Measurements from ENCODE around the gene ZNF195. TPM values are rescaled to one million over a fixed set of nuclear protein-coding genes. Genes with fewer than 3 reads are reported as not detected.
"Not testable (repeated sequence)": the region's sequence is repeated elsewhere in the genome, so short reads cannot be mapped to it uniquely, and the experiment has no call there.

The ZNF195 gene
- 10 to 100 TPM; 19.6 to 26.4 TPM for total RNA-seq
- 10 to 100 TPM; 31.9 to 37.0 (median 34.7) TPM for polyA plus RNA-seq (ENCODE audit: insufficient read length in 6 of 6)
- long read RNA-seq, donor 1, transcript ZNF195-204 (4 exons, 2,970 nt) = major isoform, 10 of 12 reads
- long read RNA-seq, donor 1, partial matches to known transcripts = 0 of 12 reads
- long read RNA-seq, donor 1, other reads (novel, unspliced or antisense) = 0 of 12 reads
- long read RNA-seq, donor 2, transcript ZNF195-204 (4 exons, 2,970 nt) = major isoform, 8 of 14 reads
- long read RNA-seq, donor 2, partial matches to known transcripts = 0 of 14 reads
- long read RNA-seq, donor 2, other reads (novel, unspliced or antisense) = 0 of 14 reads
- long read RNA-seq, donor 3, transcript ZNF195-204 (4 exons, 2,970 nt) = major isoform, 5 of 10 reads
- long read RNA-seq, donor 3, partial matches to known transcripts = 0 of 10 reads
- long read RNA-seq, donor 3, other reads (novel, unspliced or antisense) = 0 of 10 reads
- long read RNA-seq, donor 4, partial matches to known transcripts = 2 of 10 reads
- long read RNA-seq, donor 4, other reads (novel, unspliced or antisense) = 4 of 10 reads
- long read RNA-seq, donor 5, transcript ZNF195-201 (5 exons, 2,021 nt) = minor isoform, 5 of 18 reads
- long read RNA-seq, donor 5, transcript ZNF195-204 (4 exons, 2,970 nt) = major isoform, 6 of 18 reads
- long read RNA-seq, donor 5, partial matches to known transcripts = 6 of 18 reads
- long read RNA-seq, donor 5, other reads (novel, unspliced or antisense) = 0 of 18 reads
- long read RNA-seq, donor 6, transcript ZNF195-204 (4 exons, 2,970 nt) = major isoform, 6 of 6 reads
- long read RNA-seq, donor 6, partial matches to known transcripts = 0 of 6 reads
- long read RNA-seq, donor 6, other reads (novel, unspliced or antisense) = 0 of 6 reads
- long read RNA-seq, donor 7, transcript ZNF195-204 (4 exons, 2,970 nt) = major isoform, 6 of 7 reads
- long read RNA-seq, donor 7, partial matches to known transcripts = 0 of 7 reads
- long read RNA-seq, donor 7, other reads (novel, unspliced or antisense) = 0 of 7 reads
- long read RNA-seq, donor 8, partial matches to known transcripts = 9 of 14 reads
- long read RNA-seq, donor 8, other reads (novel, unspliced or antisense) = 0 of 14 reads
- long read RNA-seq, donor 9 = 0 reads
- long read RNA-seq, donor 10, partial matches to known transcripts = 0 of 3 reads
- long read RNA-seq, donor 10, other reads (novel, unspliced or antisense) = 1 of 3 reads
- long read RNA-seq, donor 11, transcript ZNF195-204 (4 exons, 2,970 nt) = major isoform, 6 of 10 reads
- long read RNA-seq, donor 11, partial matches to known transcripts = 0 of 10 reads
- long read RNA-seq, donor 11, other reads (novel, unspliced or antisense) = 0 of 10 reads
- long read RNA-seq, donor 12, partial matches to known transcripts = 10 of 12 reads
- long read RNA-seq, donor 12, other reads (novel, unspliced or antisense) = 0 of 12 reads

GRCh38 chr11:3378426-3379423 lies at the start of gene ZNF195:
Gene ZNF195, minus strand, starts transcription at chr11:3379146. Its CDS starts 106 bp downstream, at chr11:3379040.
- Histone ChIP-seq H3K9me3 (no peaks in the 10 kb centered on the region), H3K4me1 (peaks cover 0 to 30% of the 10 kb centered on the region in 2 donors), H3K27ac (peak within 1 kb of the TSS; percentile 81 to 87), H3K27me3 (no peaks in the 10 kb centered on the region), H3K36me3 (peaks cover 0 to 20% of the 10 kb centered on the region in 2 donors), H3K4me3 (peak within 1 kb of the TSS; percentile 84 to 94)
- intact Hi-C loops (cut with DNase I) = no loop called here
- no peak for TF ChIP-seq CTCF (IDR thresholded peaks at IDR 0.05)
- ATAC-seq (peak; percentile 100), DNase-seq (peak; percentile 88 to 97 (median 96))

- ATAC-seq; H3K27ac ChIP-seq; H3K9me3 ChIP-seq; intact Hi-C loops (cut with DNase I); H3K27me3 ChIP-seq; H3K4me3 ChIP-seq; H3K4me1 ChIP-seq; H3K36me3 ChIP-seq; DNase-seq: not testable (repeated sequence)
These were observed 49.1 kb upstream of the ZNF195 start for GRCh38 chr11:3428076-3428475.

- intact Hi-C loops (cut with DNase I); H3K27me3 ChIP-seq; H3K9me3 ChIP-seq; H3K4me1 ChIP-seq; H3K36me3 ChIP-seq; H3K27ac ChIP-seq; DNase-seq; H3K4me3 ChIP-seq; ATAC-seq: not testable (repeated sequence)
These were observed 47.6 kb upstream of the ZNF195 start for GRCh38 chr11:3426541-3426940.

GRCh38 chr11:3423928-3424327 lies 45.0 kb upstream of the ZNF195 start:
- intact Hi-C loops (cut with DNase I) = not testable (repeated sequence)

GRCh38 chr11:3423138-3423731 lies 44.3 kb upstream of the ZNF195 start:
- intact Hi-C loops (cut with DNase I); ATAC-seq; H3K9me3 ChIP-seq; H3K36me3 ChIP-seq; H3K27me3 ChIP-seq; H3K4me1 ChIP-seq: not testable (repeated sequence)
- peak in 1 of 4 donors; percentile 65 for DNase-seq
- Histone ChIP-seq H3K27ac (peak overlapping the region in 1 of 2 donors; percentile 50), H3K4me3 (peak overlapping the region; percentile 35 to 57)

More at GRCh38 chr11:3423928-3424327, 45.0 kb upstream of the ZNF195 start:
- not testable (repeated sequence) for H3K4me1 ChIP-seq, DNase-seq, H3K4me3 ChIP-seq, H3K36me3 ChIP-seq, H3K27me3 ChIP-seq, H3K9me3 ChIP-seq, H3K27ac ChIP-seq, ATAC-seq

- H3K4me3 ChIP-seq = peak overlapping the region; percentile 37 to 57
- ATAC-seq (peak; percentile 100), DNase-seq (peak; percentile 91 to 99 (median 98))
- H3K27me3 ChIP-seq; H3K4me1 ChIP-seq; H3K9me3 ChIP-seq; H3K36me3 ChIP-seq; intact Hi-C loops (cut with DNase I): not testable (repeated sequence)
- H3K27ac ChIP-seq = peak overlapping the region in 1 of 2 donors; percentile 61
These were observed 43.6 kb upstream of the ZNF195 start for GRCh38 chr11:3422380-3423137.

GRCh38 chr11:3421608-3422379 lies 42.8 kb upstream of the ZNF195 start:
- Histone ChIP-seq H3K27ac (peak overlapping the region; percentile 13 to 57), H3K4me3 (peak overlapping the region; percentile 37 to 57)
- H3K27me3 ChIP-seq; intact Hi-C loops (cut with DNase I); H3K4me1 ChIP-seq; H3K36me3 ChIP-seq; ATAC-seq; H3K9me3 ChIP-seq: not testable (repeated sequence)
- peak in 1 of 4 donors; percentile 16 for DNase-seq

- H3K9me3 ChIP-seq; H3K4me3 ChIP-seq; ATAC-seq; H3K4me1 ChIP-seq; intact Hi-C loops (cut with DNase I); H3K27ac ChIP-seq; DNase-seq; H3K27me3 ChIP-seq; H3K36me3 ChIP-seq: not testable (repeated sequence)
These were observed 41.5 kb upstream of the ZNF195 start for GRCh38 chr11:3420281-3421042.

Measured in left lung (tissue), 14 donors.